ENCODE results near the gene PTPRN2. TPM values are rescaled to one million over a fixed set of nuclear protein-coding genes. Genes with fewer than 3 reads are reported as not detected.

PTPRN2 gene
- polyA plus RNA-seq, 1 of the 3 experiments (the other 2 are of a cell fraction), result 4.0 TPM

GRCh38 chr7:158492367-158492764, 95.3 kb downstream of the PTPRN2 start:
- Histone ChIP-seq H3F3A (replicated peaks; ENCODE audit: insufficient read depth) (no peaks in the 10 kb centered on the region), H3K9ac (no peak overlapping the region), H3K4me3 (ENCODE audit: low read depth in 2 of 2, low read length in 1 of 2) (no peak overlapping the region), H3K36me3 (replicated peaks in 1 of 2; ENCODE audit: control insufficient read depth in 1 of 2, insufficient read depth in 2 of 2, low read length in 1 of 2) (no peaks in the 10 kb centered on the region), H3K4me2 (no peak overlapping the region), H2AFZ (ENCODE audit: low read depth) (no peak overlapping the region), H3K9me3 (no peaks in the 10 kb centered on the region), H4K20me1 (ENCODE audit: insufficient read depth) (no peaks in the 10 kb centered on the region), H3K27me3 (ENCODE audit: insufficient read depth) (no peaks in the 10 kb centered on the region), H3K27ac (ENCODE audit: low read depth in 2 of 2, low read length in 1 of 2) (no peak overlapping the region), H3K9me2 (no peaks in the 10 kb centered on the region), H3K4me1 (ENCODE audit: control insufficient read depth in 1 of 2, insufficient read depth in 2 of 2, low read depth in 1 of 2, low read length in 1 of 2) (peaks cover 0 to 15% of the 10 kb centered on the region in 2 experiments; a peak in 1 of 4 replicates), H3K79me2 (ENCODE audit: insufficient read depth) (no peaks in the 10 kb centered on the region)
- ChIA-PET CTCF (interaction anchor here (0.8 to 1.3 kb wide), 2 partner anchors 19 to 248 kb away, joined by 3 read pairs; no protein-coding TSS in a partner anchor), POLR2A (no interaction called here)
- DNase-seq, result no peak
- WGBS (ENCODE audit: low lambda C conversion rate), result 55% methylated on average over 5 of the region's 5 CpGs
- TF ChIP-seq GATA2 (CRISPR knock-in tag; IDR thresholded peaks at IDR 0.05) (0 out of 2 replicates have a peak, but pooled peaks have one; percentile 7), NRF1 (IDR thresholded peaks at IDR 0.05; ENCODE audit: low read depth, low read length) (no peak), RAD21 (IDR thresholded peaks at IDR 0.05; ENCODE audit: low read length) (no peak), FOXM1 (IDR thresholded peaks at IDR 0.05; ENCODE audit: low read depth) (no peak), USF1 (IDR thresholded peaks at IDR 0.05; ENCODE audit: borderline replicate concordance, low read depth) (no peak), NFIC (IDR thresholded peaks at IDR 0.05; ENCODE audit: borderline replicate concordance) (no peak), SIN3A (IDR thresholded peaks at IDR 0.05; ENCODE audit: borderline replicate concordance, low read depth, low read length) (no peak)

- Histone ChIP-seq H3K4me2 (no peak overlapping the region), H3K9me3 (no peaks in the 10 kb centered on the region), H3K79me2 (ENCODE audit: insufficient read depth) (no peaks in the 10 kb centered on the region), H3K4me3 (ENCODE audit: low read depth in 2 of 2, low read length in 1 of 2) (no peak overlapping the region), H3F3A (replicated peaks; ENCODE audit: insufficient read depth) (no peaks in the 10 kb centered on the region), H3K27ac (ENCODE audit: low read depth in 2 of 2, low read length in 1 of 2) (no peak overlapping the region), H3K9me2 (no peaks in the 10 kb centered on the region), H3K36me3 (replicated peaks in 1 of 2; ENCODE audit: control insufficient read depth in 1 of 2, insufficient read depth in 2 of 2, low read length in 1 of 2) (no peaks in the 10 kb centered on the region), H3K27me3 (ENCODE audit: insufficient read depth) (no peaks in the 10 kb centered on the region), H2AFZ (ENCODE audit: low read depth) (no peak overlapping the region), H4K20me1 (ENCODE audit: insufficient read depth) (no peaks in the 10 kb centered on the region), H3K4me1 (ENCODE audit: control insufficient read depth in 1 of 2, insufficient read depth in 2 of 2, low read depth in 1 of 2, low read length in 1 of 2) (peaks cover 0 to 15% of the 10 kb centered on the region in 2 experiments; a peak in 1 of 4 replicates), H3K9ac (no peak overlapping the region)
- TF ChIP-seq JUND (IDR thresholded peaks at IDR 0.05), result no peak
- no peak for TF ChIP-seq RXRA (IDR thresholded peaks at IDR 0.05; ENCODE audit: borderline replicate concordance, low read depth)
- no peak for TF ChIP-seq SMC3 (IDR thresholded peaks at IDR 0.05; ENCODE audit: low read depth, low read length)
- TF ChIP-seq USF2 (IDR thresholded peaks at IDR 0.05; ENCODE audit: borderline replicate concordance, low read depth, low read length), result no peak
- TF ChIP-seq FOSL2 (IDR thresholded peaks at IDR 0.05; ENCODE audit: borderline replicate concordance, low read depth), result no peak
- no peak for TF ChIP-seq YY1 (IDR thresholded peaks at IDR 0.05; ENCODE audit: low read depth)
- no peak for TF ChIP-seq SIN3A (IDR thresholded peaks at IDR 0.05; ENCODE audit: borderline replicate concordance, low read depth, low read length)
- TF ChIP-seq USF1 (IDR thresholded peaks at IDR 0.05; ENCODE audit: borderline replicate concordance, low read depth), result no peak
- TF ChIP-seq PBX3 (IDR thresholded peaks at IDR 0.05), result no peak
- TF ChIP-seq MEF2A (IDR thresholded peaks at IDR 0.05; ENCODE audit: borderline replicate concordance, low read depth), result no peak
- no peak for TF ChIP-seq NRF1 (IDR thresholded peaks at IDR 0.05; ENCODE audit: low read depth, low read length)
- TF ChIP-seq GABPA (IDR thresholded peaks at IDR 0.05; ENCODE audit: low read depth), result no peak
- no peak for TF ChIP-seq ELF1 (IDR thresholded peaks at IDR 0.05)
- TF ChIP-seq EZH2phosphoT487 (IDR thresholded peaks at IDR 0.05; ENCODE audit: borderline replicate concordance, low read depth), result no peak
- TF ChIP-seq TCF12 (IDR thresholded peaks at IDR 0.05), result no peak
- WGBS (ENCODE audit: low lambda C conversion rate), result 52% methylated on average over 11 of the region's 11 CpGs
- CTCF ChIA-PET, result no interaction called here
- POLR2A ChIA-PET, result no interaction called here
- no peak for DNase-seq
Observed at GRCh38 chr7:158491094-158491493, 96.5 kb downstream of the PTPRN2 start.
